ENCODE data around the gene TBC1D4. TPM values are rescaled to one million over a fixed set of nuclear protein-coding genes. Genes with fewer than 3 reads are reported as not detected.

Gene TBC1D4
- total and polyA plus RNA-seq, 2 experiments from 2014 or later, result 18.7 to 38.2 TPM

DNA sequence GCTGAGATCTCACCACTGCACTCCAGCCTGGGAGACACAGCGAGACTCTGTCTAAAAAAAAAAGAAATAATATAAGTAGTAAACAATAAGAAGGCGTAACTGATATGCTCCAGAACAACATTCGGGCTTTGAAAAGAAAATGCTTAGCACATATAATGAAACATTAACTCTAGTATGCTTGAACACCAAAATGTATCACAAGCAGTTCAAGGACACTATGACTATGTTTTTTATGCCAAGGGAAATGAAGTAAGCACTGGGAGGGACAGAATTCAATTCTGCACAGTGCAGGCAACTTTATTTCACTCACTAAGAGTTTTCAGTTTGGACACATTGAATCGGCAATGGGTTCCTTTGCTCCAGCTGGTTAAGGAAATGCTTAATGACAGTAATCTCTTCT lies 178.7 kb downstream of the TBC1D4 start:
- no peak for ATAC-seq
- Histone ChIP-seq H3K9me2 (ENCODE audit: insufficient read depth) (no peaks in the 10 kb centered on the region), H2AFZ (no peak overlapping the region), H3F3A (replicated peaks; ENCODE audit: low read depth) (no peaks in the 10 kb centered on the region), H3K4me2 (no peak overlapping the region), H3K79me2 (replicated peaks; ENCODE audit: insufficient read depth) (no peaks in the 10 kb centered on the region), H4K20me1 (replicated peaks; ENCODE audit: insufficient read depth) (no peaks in the 10 kb centered on the region), H3K27ac (ENCODE audit: low read depth) (no peak overlapping the region), H3K27me3 (ENCODE audit: insufficient read depth) (no peaks in the 10 kb centered on the region), H3K4me3 (no peak overlapping the region), H3K4me1 (ENCODE audit: insufficient read depth) (no peaks in the 10 kb centered on the region; the same call in 1 of the 2 replicates), H3K36me3 (ENCODE audit: insufficient read depth) (no peaks in the 10 kb centered on the region)
- H3K36me3 Mint-ChIP-seq (ENCODE audit: low read depth), result peaks cover 11% of the 10 kb centered on the region; the same call in 2 of the 3 replicates
- no peak overlapping the region for H3K4me3 Mint-ChIP-seq
- H3K4me1 Mint-ChIP-seq, result peaks cover 7% of the 10 kb centered on the region; the same call in 2 of the 3 replicates
- no peaks in the 10 kb centered on the region for H3K9me3 Mint-ChIP-seq
- no peak for DNase-seq (ENCODE audit: low spot score)
- H3K27me3 Mint-ChIP-seq (ENCODE audit: insufficient read depth, low read depth, poor library complexity), result no peaks in the 10 kb centered on the region
- H3K27ac Mint-ChIP-seq, result no peak overlapping the region
- no peak for TF ChIP-seq STAT1 (IDR thresholded peaks at IDR 0.05; ENCODE audit: unreplicated experiment)
- no peak for TF ChIP-seq CREB1 (CRISPR knock-in tag; IDR thresholded peaks at IDR 0.05; ENCODE audit: low read depth)
- TF ChIP-seq, protein P1, sequence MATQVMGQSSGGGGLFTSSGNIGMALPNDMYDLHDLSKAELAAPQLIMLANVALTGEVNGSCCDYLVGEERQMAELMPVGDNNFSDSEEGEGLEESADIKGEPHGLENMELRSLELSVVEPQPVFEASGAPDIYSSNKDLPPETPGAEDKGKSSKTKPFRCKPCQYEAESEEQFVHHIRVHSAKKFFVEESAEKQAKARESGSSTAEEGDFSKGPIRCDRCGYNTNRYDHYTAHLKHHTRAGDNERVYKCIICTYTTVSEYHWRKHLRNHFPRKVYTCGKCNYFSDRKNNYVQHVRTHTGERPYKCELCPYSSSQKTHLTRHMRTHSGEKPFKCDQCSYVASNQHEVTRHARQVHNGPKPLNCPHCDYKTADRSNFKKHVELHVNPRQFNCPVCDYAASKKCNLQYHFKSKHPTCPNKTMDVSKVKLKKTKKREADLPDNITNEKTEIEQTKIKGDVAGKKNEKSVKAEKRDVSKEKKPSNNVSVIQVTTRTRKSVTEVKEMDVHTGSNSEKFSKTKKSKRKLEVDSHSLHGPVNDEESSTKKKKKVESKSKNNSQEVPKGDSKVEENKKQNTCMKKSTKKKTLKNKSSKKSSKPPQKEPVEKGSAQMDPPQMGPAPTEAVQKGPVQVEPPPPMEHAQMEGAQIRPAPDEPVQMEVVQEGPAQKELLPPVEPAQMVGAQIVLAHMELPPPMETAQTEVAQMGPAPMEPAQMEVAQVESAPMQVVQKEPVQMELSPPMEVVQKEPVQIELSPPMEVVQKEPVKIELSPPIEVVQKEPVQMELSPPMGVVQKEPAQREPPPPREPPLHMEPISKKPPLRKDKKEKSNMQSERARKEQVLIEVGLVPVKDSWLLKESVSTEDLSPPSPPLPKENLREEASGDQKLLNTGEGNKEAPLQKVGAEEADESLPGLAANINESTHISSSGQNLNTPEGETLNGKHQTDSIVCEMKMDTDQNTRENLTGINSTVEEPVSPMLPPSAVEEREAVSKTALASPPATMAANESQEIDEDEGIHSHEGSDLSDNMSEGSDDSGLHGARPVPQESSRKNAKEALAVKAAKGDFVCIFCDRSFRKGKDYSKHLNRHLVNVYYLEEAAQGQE (IDR thresholded peaks at IDR 0.05; ENCODE audit: unreplicated experiment), result no peak
- no peak for TF ChIP-seq JUNB (IDR thresholded peaks at IDR 0.05; ENCODE audit: unreplicated experiment)
- TF ChIP-seq, protein P2, sequence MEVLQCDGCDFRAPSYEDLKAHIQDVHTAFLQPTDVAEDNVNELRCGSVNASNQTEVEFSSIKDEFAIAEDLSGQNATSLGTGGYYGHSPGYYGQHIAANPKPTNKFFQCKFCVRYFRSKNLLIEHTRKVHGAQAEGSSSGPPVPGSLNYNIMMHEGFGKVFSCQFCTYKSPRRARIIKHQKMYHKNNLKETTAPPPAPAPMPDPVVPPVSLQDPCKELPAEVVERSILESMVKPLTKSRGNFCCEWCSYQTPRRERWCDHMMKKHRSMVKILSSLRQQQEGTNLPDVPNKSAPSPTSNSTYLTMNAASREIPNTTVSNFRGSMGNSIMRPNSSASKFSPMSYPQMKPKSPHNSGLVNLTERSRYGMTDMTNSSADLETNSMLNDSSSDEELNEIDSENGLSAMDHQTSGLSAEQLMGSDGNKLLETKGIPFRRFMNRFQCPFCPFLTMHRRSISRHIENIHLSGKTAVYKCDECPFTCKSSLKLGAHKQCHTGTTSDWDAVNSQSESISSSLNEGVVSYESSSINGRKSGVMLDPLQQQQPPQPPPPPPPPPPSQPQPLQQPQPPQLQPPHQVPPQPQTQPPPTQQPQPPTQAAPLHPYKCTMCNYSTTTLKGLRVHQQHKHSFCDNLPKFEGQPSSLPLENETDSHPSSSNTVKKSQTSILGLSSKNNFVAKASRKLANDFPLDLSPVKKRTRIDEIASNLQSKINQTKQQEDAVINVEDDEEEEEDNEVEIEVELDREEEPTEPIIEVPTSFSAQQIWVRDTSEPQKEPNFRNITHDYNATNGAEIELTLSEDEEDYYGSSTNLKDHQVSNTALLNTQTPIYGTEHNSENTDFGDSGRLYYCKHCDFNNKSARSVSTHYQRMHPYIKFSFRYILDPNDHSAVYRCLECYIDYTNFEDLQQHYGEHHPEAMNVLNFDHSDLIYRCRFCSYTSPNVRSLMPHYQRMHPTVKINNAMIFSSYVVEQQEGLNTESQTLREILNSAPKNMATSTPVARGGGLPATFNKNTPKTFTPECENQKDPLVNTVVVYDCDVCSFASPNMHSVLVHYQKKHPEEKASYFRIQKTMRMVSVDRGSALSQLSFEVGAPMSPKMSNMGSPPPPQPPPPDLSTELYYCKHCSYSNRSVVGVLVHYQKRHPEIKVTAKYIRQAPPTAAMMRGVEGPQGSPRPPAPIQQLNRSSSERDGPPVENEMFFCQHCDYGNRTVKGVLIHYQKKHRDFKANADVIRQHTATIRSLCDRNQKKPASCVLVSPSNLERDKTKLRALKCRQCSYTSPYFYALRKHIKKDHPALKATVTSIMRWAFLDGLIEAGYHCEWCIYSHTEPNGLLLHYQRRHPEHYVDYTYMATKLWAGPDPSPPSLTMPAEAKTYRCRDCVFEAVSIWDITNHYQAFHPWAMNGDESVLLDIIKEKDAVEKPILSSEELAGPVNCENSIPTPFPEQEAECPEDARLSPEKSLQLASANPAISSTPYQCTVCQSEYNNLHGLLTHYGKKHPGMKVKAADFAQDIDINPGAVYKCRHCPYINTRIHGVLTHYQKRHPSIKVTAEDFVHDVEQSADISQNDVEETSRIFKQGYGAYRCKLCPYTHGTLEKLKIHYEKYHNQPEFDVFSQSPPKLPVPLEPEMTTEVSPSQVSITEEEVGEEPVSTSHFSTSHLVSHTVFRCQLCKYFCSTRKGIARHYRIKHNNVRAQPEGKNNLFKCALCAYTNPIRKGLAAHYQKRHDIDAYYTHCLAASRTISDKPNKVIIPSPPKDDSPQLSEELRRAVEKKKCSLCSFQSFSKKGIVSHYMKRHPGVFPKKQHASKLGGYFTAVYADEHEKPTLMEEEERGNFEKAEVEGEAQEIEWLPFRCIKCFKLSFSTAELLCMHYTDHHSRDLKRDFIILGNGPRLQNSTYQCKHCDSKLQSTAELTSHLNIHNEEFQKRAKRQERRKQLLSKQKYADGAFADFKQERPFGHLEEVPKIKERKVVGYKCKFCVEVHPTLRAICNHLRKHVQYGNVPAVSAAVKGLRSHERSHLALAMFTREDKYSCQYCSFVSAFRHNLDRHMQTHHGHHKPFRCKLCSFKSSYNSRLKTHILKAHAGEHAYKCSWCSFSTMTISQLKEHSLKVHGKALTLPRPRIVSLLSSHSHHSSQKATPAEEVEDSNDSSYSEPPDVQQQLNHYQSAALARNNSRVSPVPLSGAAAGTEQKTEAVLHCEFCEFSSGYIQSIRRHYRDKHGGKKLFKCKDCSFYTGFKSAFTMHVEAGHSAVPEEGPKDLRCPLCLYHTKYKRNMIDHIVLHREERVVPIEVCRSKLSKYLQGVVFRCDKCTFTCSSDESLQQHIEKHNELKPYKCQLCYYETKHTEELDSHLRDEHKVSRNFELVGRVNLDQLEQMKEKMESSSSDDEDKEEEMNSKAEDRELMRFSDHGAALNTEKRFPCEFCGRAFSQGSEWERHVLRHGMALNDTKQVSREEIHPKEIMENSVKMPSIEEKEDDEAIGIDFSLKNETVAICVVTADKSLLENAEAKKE (CRISPR knock-in tag; IDR thresholded peaks at IDR 0.05), result no peak
- TF ChIP-seq ZNF331 (CRISPR knock-in tag; IDR thresholded peaks at IDR 0.05; ENCODE audit: low read depth), result no peak
- no peak for TF ChIP-seq EZH2 (IDR thresholded peaks at IDR 0.05; ENCODE audit: low read depth, unreplicated experiment)
- TF ChIP-seq ZNF114 (CRISPR knock-in tag; IDR thresholded peaks at IDR 0.05), result no peak
- no peak for TF ChIP-seq NANOG (IDR thresholded peaks at IDR 0.05; ENCODE audit: borderline replicate concordance)
- TF ChIP-seq, protein P3, sequence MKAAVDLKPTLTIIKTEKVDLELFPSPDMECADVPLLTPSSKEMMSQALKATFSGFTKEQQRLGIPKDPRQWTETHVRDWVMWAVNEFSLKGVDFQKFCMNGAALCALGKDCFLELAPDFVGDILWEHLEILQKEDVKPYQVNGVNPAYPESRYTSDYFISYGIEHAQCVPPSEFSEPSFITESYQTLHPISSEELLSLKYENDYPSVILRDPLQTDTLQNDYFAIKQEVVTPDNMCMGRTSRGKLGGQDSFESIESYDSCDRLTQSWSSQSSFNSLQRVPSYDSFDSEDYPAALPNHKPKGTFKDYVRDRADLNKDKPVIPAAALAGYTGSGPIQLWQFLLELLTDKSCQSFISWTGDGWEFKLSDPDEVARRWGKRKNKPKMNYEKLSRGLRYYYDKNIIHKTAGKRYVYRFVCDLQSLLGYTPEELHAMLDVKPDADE (IDR thresholded peaks at IDR 0.05), result no peak
- TF ChIP-seq, protein P4, sequence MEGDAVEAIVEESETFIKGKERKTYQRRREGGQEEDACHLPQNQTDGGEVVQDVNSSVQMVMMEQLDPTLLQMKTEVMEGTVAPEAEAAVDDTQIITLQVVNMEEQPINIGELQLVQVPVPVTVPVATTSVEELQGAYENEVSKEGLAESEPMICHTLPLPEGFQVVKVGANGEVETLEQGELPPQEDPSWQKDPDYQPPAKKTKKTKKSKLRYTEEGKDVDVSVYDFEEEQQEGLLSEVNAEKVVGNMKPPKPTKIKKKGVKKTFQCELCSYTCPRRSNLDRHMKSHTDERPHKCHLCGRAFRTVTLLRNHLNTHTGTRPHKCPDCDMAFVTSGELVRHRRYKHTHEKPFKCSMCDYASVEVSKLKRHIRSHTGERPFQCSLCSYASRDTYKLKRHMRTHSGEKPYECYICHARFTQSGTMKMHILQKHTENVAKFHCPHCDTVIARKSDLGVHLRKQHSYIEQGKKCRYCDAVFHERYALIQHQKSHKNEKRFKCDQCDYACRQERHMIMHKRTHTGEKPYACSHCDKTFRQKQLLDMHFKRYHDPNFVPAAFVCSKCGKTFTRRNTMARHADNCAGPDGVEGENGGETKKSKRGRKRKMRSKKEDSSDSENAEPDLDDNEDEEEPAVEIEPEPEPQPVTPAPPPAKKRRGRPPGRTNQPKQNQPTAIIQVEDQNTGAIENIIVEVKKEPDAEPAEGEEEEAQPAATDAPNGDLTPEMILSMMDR (conservative IDR thresholded peaks at IDR 0.05; ENCODE audit: low read depth in 2 of 2), result no peak
- TF ChIP-seq EZH2phosphoT487 (IDR thresholded peaks at IDR 0.05; ENCODE audit: unreplicated experiment), result no peak
- TF ChIP-seq POLR2AphosphoS5 (IDR thresholded peaks at IDR 0.05; ENCODE audit: low read depth), result no peak
